RWPE2 (cell line): ENCODE data around the gene STOML3.

Experiments
- ATAC-seq: fragments of 200-7000 bp; cut with Tn5 transposase; 3 replicates; pipeline ENCODE4 v1.9.1; 2021; ENCODE audit warnings: low read depth
- DNase-seq: peaks from one replicate; pipeline ENCODE4 v3.0.0-alpha.2; 2020; ENCODE audit warnings: low spot score
- H3K27ac ChIP-seq: fragments of 450-650 bp; 2 replicates; pipeline ENCODE4 v1.5.1; 2017; ENCODE audit warnings: mild to moderate bottlenecking; ENCODE audit not compliant: poor library complexity, severe bottlenecking
- H3K27me3 ChIP-seq: fragments of 250-450 bp; sonication (Bioruptor Pico); 2 replicates; pipeline ENCODE4 v1.5.1; 2021; ENCODE audit warnings: mild to moderate bottlenecking, moderate library complexity; ENCODE audit not compliant: insufficient read depth, poor library complexity, severe bottlenecking
- H3K36me3 ChIP-seq: fragments of 250-450 bp; sonication (Bioruptor Pico); 2 replicates; pipeline ENCODE4 v1.5.1; 2020; ENCODE audit warnings: low read depth, mild to moderate bottlenecking, moderate library complexity
- H3K4me1 ChIP-seq: fragments of 250-450 bp; sonication (Bioruptor Pico); 2 replicates; pipeline ENCODE4 v1.5.1; 2021; ENCODE audit warnings: mild to moderate bottlenecking, moderate library complexity; ENCODE audit not compliant: insufficient read depth, poor library complexity, severe bottlenecking
- H3K4me3 ChIP-seq: fragments of 250-450 bp; sonication (Bioruptor Pico); 2 replicates; pipeline ENCODE4 v1.5.1; 2021; ENCODE audit warnings: mild to moderate bottlenecking, moderate library complexity; ENCODE audit not compliant: severe bottlenecking
- H3K9me3 ChIP-seq: fragments of 250-450 bp; sonication (Bioruptor Pico); 2 replicates; pipeline ENCODE4 v1.5.1; 2021; ENCODE audit warnings: mild to moderate bottlenecking, moderate library complexity; ENCODE audit not compliant: severe bottlenecking
- TF ChIP-seq, protein P1 (sequence below): fragments of 450-650 bp; IDR thresholded peaks from one replicate; pipeline ENCODE4 v1.5.1; 2017; ENCODE audit warnings: mild to moderate bottlenecking, moderate library complexity; ENCODE audit not compliant: poor library complexity, severe bottlenecking

STOML3 gene

DNA sequence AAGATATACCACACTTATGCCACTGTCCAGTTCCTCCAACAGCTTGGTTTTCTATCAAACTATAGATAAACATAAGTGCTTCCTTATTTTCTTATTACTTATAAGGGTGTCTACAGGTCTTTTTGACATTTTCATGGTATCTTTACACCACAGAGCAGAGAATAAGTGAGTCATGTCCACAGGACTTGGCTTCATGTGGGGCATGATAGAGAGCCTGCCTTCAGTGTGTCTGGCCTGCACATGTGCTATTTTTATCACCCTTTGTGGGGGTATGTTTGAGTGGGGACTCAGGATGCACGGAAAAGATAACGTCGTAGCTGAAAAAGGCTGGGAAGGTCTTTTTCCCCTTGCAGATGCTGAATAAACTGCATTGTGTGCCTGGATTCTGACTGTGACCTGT lies 8.1 kb upstream of the STOML3 start:
- no peaks in the 10 kb centered on the region for H3K9me3 ChIP-seq
- DNase-seq: no peak

DNA sequence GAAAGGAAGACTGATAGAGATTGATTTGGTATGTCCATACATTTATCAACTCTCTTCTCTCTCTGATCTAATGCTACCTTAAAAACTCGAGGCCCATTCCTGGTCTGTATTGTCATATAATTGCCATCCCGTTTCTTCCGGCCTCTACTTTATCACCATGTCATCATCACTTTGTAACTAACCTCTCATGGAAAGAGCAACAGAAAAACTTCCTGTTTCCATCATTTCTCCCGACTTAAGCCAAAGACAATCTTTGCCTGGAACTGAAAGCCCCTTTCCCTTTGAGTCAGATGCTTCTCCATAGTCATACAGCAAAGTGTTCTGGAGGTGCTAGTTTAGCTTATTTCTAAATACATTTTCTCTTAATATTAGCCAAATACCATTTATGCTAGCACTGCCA lies 2.8 kb upstream of the STOML3 start:
- Histone ChIP-seq H3K4me1 (no peaks in the 10 kb centered on the region), H3K36me3 (no peaks in the 10 kb centered on the region), H3K9me3 (no peaks in the 10 kb centered on the region), H3K27me3 (no peaks in the 10 kb centered on the region), H3K27ac (no peak overlapping the region), H3K4me3 (no peak overlapping the region)
- TF ChIP-seq, protein P1, sequence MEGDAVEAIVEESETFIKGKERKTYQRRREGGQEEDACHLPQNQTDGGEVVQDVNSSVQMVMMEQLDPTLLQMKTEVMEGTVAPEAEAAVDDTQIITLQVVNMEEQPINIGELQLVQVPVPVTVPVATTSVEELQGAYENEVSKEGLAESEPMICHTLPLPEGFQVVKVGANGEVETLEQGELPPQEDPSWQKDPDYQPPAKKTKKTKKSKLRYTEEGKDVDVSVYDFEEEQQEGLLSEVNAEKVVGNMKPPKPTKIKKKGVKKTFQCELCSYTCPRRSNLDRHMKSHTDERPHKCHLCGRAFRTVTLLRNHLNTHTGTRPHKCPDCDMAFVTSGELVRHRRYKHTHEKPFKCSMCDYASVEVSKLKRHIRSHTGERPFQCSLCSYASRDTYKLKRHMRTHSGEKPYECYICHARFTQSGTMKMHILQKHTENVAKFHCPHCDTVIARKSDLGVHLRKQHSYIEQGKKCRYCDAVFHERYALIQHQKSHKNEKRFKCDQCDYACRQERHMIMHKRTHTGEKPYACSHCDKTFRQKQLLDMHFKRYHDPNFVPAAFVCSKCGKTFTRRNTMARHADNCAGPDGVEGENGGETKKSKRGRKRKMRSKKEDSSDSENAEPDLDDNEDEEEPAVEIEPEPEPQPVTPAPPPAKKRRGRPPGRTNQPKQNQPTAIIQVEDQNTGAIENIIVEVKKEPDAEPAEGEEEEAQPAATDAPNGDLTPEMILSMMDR: no peak
- no peak for DNase-seq
- no peak for ATAC-seq

More for the DNA sequence above, 8.1 kb upstream of the STOML3 start:
- no peaks in the 10 kb centered on the region for H3K36me3 ChIP-seq
- H3K27me3 ChIP-seq: no peaks in the 10 kb centered on the region
- TF ChIP-seq, protein P1: no peak
- no peak overlapping the region for H3K4me3 ChIP-seq
- no peaks in the 10 kb centered on the region for H3K4me1 ChIP-seq
- H3K27ac ChIP-seq: no peak overlapping the region
- no peak for ATAC-seq

DNA sequence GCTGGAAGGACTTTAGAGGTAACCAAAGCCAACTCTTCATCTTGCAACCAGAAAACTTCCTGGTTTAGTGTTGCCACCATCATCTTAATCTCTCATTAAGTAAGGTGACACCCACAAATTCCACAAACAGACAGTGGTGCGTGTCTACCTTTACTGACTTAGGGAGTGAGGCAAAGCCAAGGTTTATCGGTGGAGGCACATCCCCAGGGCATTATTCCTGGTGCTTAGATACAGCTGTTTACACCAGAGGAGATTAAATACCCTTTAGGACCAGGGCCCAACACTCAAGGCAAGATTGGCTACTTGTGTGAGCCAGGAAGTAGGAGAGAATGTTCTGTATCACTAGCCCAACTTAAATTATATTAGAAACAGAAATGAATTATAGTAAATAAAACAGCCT lies 9.5 kb downstream of the STOML3 start:
- Histone ChIP-seq H3K4me1 (no peaks in the 10 kb centered on the region), H3K4me3 (no peak overlapping the region), H3K36me3 (no peaks in the 10 kb centered on the region), H3K27ac (no peak overlapping the region), H3K9me3 (no peaks in the 10 kb centered on the region), H3K27me3 (no peaks in the 10 kb centered on the region)
- ATAC-seq (no peak), DNase-seq (no peak)
- TF ChIP-seq, protein P1: no peak

DNA sequence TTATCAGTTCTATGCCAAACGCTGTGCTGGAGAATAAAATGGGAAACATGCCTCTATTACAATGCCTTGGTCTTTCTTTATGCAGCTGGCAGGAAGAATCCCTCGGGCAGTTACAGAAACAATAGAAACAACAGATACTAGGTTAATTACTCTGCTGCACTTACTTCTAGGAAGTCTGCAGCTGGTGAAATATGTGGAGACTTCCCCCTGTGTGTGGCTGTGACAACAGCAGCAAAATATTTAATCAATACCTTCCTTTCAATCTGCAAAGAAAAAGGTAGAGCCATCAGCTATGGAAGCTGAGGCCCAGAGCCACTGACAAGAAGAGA lies 9.9 kb downstream of the STOML3 start:
- Histone ChIP-seq H3K4me3 (no peak overlapping the region), H3K4me1 (no peaks in the 10 kb centered on the region)
- no peak for DNase-seq

More for the DNA sequence above, 9.9 kb downstream of the STOML3 start:
- H3K27me3 ChIP-seq: no peaks in the 10 kb centered on the region
- H3K9me3 ChIP-seq: no peaks in the 10 kb centered on the region
- no peak for ATAC-seq
- TF ChIP-seq, protein P1: no peak
- H3K27ac ChIP-seq: no peak overlapping the region
- H3K36me3 ChIP-seq: no peaks in the 10 kb centered on the region
